SU-DHL-6 (cell line): Measurements from ENCODE around the gene VPS36.

Experiments used
- H2AFZ ChIP-seq: fragments of 200-600 bp; sonication (generic); 2 replicates; pipeline ENCODE4 v1.6.1; 2014; ENCODE audit warnings: low read depth, mild to moderate bottlenecking, moderate library complexity, mixed read lengths, antibody characterized with exemption, low read length; ENCODE audit not compliant: severe bottlenecking
- H3F3A ChIP-seq: fragments of 200-600 bp; shearing (Covaris generic); 2 replicates; pipeline ENCODE4 v1.6.0; 2016; ENCODE audit warnings: antibody characterized with exemption, mild to moderate bottlenecking; ENCODE audit not compliant: insufficient read depth
- H3K27ac ChIP-seq: fragments of 200-600 bp; sonication (generic); 2 replicates; pipeline ENCODE4 v1.5.1; 2016; ENCODE audit warnings: low read depth, mild to moderate bottlenecking, low read length, moderate library complexity, mixed read lengths
- H3K27me3 ChIP-seq: fragments of 200-600 bp; sonication (generic), shearing (Covaris generic); 2 replicates; pipeline ENCODE4 v1.6.0; 2014; ENCODE audit warnings: mild to moderate bottlenecking, low read length
- H3K36me3 ChIP-seq: fragments of 200-600 bp; sonication (generic); 2 replicates; pipeline ENCODE4 v1.6.1; 2014; ENCODE audit warnings: mild to moderate bottlenecking, low read length, mixed read lengths
- H3K4me2 ChIP-seq: fragments of 300-600, 200-600 bp; shearing (Covaris generic), sonication (generic); 2 replicates; pipeline ENCODE4 v1.6.0; 2014; ENCODE audit warnings: low read length, low read depth, mild to moderate bottlenecking; ENCODE audit not compliant: poor library complexity, severe bottlenecking
- H3K4me3 ChIP-seq: fragments of 200-600 bp; sonication (generic); 2 replicates; pipeline ENCODE4 v1.5.1; 2014; ENCODE audit warnings: antibody characterized with exemption, low read length, mild to moderate bottlenecking, mixed read lengths; ENCODE audit not compliant: insufficient read depth, poor library complexity, severe bottlenecking
- H3K79me2 ChIP-seq: fragments of 200-600 bp; sonication (generic); 2 replicates; pipeline ENCODE4 v1.6.1; 2014; ENCODE audit warnings: mild to moderate bottlenecking, low read length, moderate library complexity; ENCODE audit not compliant: insufficient read depth
- H3K9ac ChIP-seq: fragments of 200-600 bp; sonication (generic); 2 replicates; pipeline ENCODE4 v1.7.0; 2014; ENCODE audit warnings: mild to moderate bottlenecking, low read length
- H3K9me2 ChIP-seq: fragments of 200-600 bp; sonication (generic); replicated peaks from 2 replicates; pipeline ENCODE4 v1.6.1; 2014; ENCODE audit warnings: low read length; ENCODE audit not compliant: insufficient read depth
- H3K9me3 ChIP-seq: fragments of 200-600 bp; sonication (generic); 2 replicates; pipeline ENCODE4 v1.6.1; 2014; ENCODE audit warnings: low read length, mixed read lengths; ENCODE audit not compliant: insufficient read depth
- H4K20me1 ChIP-seq: fragments of 200-600 bp; sonication (generic); 2 replicates; pipeline ENCODE4 v1.6.1; 2014; ENCODE audit warnings: low read depth, mild to moderate bottlenecking, antibody characterized with exemption, low read length, moderate library complexity, mixed read lengths
- CTCF ChIP-seq: fragments of 200-600 bp; sonication (generic); IDR thresholded peaks from one replicate; pipeline ENCODE4 v1.5.1; 2017; ENCODE audit warnings: antibody characterized with exemption, mild to moderate bottlenecking, low read length, moderate library complexity; ENCODE audit not compliant: insufficient read depth, poor library complexity, severe bottlenecking
- EZH2phosphoT487 ChIP-seq: fragments of 200-600 bp; sonication (generic), shearing (Covaris generic); conservative IDR thresholded peaks from 2 replicates; pipeline ENCODE4 v1.6.1; 2018; ENCODE audit warnings: mild to moderate bottlenecking, antibody characterized with exemption, low read length, moderate library complexity, mixed read lengths

VPS36 gene

GRCh38 chr13:52449331-52450011 is 963 bp downstream of the VPS36 start:
- Histone ChIP-seq H3K79me2 (peaks cover 34% of the 10 kb centered on the region), H3K27ac (peak overlapping the region; percentile 39; the same call in 1 of the 2 replicates)
- TF ChIP-seq CTCF (no peak), EZH2phosphoT487 (no peak)

GRCh38 chr13:52447815-52448552 is 2.5 kb downstream of the VPS36 start:
- Histone ChIP-seq H3K9ac (no peak overlapping the region), H3K9me3 (no peaks in the 10 kb centered on the region), H3K36me3 (no peaks in the 10 kb centered on the region), H4K20me1 (no peaks in the 10 kb centered on the region), H3K27ac (no peak overlapping the region), H3K9me2 (no peaks in the 10 kb centered on the region), H3K4me2 (peak overlapping the region; percentile 98), H3K27me3 (no peaks in the 10 kb centered on the region), H3F3A (no peaks in the 10 kb centered on the region; the same call in 1 of the 2 replicates), H3K79me2 (peaks cover 38% of the 10 kb centered on the region), H3K4me3 (no peak overlapping the region), H2AFZ (no peak overlapping the region)
- TF ChIP-seq EZH2phosphoT487: no peak
- TF ChIP-seq CTCF: no peak

More at GRCh38 chr13:52449331-52450011, 963 bp downstream of the VPS36 start:
- Histone ChIP-seq H3K4me3 (peak overlapping the region; percentile 97), H3K27me3 (no peaks in the 10 kb centered on the region), H3K9me3 (no peaks in the 10 kb centered on the region), H3K36me3 (no peaks in the 10 kb centered on the region), H3K9ac (peak overlapping the region; percentile 78), H3K4me2 (peak overlapping the region; percentile 98), H3F3A (peaks cover 8% of the 10 kb centered on the region), H3K9me2 (no peaks in the 10 kb centered on the region), H4K20me1 (no peaks in the 10 kb centered on the region), H2AFZ (peak overlapping the region; percentile 79)

GRCh38 chr13:52447354-52447753 is 3.1 kb downstream of the VPS36 start:
- no peak overlapping the region for H3K9ac ChIP-seq
- no peaks in the 10 kb centered on the region; the same call in 1 of the 2 replicates for H3F3A ChIP-seq
- H4K20me1 ChIP-seq: no peaks in the 10 kb centered on the region
- no peaks in the 10 kb centered on the region for H3K9me2 ChIP-seq
- H3K79me2 ChIP-seq: peaks cover 44% of the 10 kb centered on the region
- H3K4me3 ChIP-seq: no peak overlapping the region
- H3K4me2 ChIP-seq: no peak overlapping the region
- no peak overlapping the region for H2AFZ ChIP-seq
- no peaks in the 10 kb centered on the region for H3K9me3 ChIP-seq
- H3K27ac ChIP-seq: no peak overlapping the region
- no peaks in the 10 kb centered on the region for H3K27me3 ChIP-seq
- H3K36me3 ChIP-seq: no peaks in the 10 kb centered on the region
- TF ChIP-seq CTCF (no peak), EZH2phosphoT487 (no peak)
